LNCAP (cell line): ENCODE results near the gene FMNL2.

Experiments used
- CTCF ChIP-seq: fragments of 450-650 bp; IDR thresholded peaks from 2 replicates; pipeline ENCODE4 v1.5.1; 2017; ENCODE audit warnings: mild to moderate bottlenecking

FMNL2 gene

DNA sequence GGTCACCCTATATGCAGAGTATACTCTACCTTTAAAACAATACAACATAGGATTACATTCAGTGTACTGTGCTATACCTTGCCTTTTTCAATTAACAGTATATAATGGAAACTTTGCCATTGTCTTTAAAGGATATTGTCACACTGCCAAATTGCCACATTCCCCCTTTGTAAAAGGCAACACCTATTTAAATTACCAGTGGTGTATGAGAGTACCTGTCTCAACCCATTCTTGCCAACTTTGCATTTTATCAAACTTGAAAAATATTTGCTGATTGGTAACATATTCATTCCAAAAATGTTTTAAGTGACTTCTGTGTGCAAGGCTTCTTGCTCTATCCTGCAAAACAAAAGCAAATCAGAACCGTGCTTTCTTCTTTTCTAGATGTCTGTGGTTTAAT is 92.9 kb downstream of the FMNL2 start:
- no peak for TF ChIP-seq CTCF

DNA sequence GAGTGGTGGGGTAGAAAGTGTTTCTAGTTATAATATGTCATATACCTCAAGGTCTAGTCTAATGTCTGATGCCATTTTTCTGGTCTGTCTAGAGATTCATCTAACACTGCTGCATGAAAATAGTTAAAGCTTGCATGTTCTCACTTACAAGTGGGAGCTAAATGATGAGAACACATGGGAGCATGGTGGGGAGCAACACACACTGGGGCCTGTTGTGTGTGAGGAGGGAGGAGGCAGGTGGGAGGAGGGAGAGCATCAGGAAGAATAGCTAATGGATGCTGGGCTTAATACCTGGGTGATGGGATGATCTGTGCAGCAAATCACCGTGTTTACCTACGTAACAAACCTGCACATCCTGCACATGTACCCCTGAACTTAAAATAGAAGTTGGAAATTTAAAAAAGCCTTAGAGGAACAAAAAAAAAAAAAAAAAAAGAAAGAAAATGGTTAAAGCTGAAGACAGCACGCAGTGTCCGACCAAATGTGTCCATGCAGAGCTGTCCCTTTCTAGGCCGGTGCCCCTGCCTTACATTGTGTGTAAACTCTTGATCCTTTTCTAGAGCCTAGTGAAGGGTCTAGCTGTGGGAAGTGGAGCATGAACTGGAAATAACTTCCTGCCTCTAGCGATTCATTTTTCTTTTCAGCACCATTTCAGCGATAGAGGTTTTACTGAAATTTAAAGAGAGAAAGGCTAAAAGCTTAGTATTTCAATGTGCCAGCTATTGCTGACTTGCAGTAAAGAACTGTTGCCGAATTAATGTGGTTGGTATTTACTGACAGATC is 94.0 kb downstream of the FMNL2 start:
- no peak for TF ChIP-seq CTCF

GRCh38 chr2:152430876-152431275 is 95.9 kb downstream of the FMNL2 start:
- TF ChIP-seq CTCF, result no peak

- no peak for TF ChIP-seq CTCF
Observed at GRCh38 chr2:152431370-152432098, 96.6 kb downstream of the FMNL2 start.

DNA sequence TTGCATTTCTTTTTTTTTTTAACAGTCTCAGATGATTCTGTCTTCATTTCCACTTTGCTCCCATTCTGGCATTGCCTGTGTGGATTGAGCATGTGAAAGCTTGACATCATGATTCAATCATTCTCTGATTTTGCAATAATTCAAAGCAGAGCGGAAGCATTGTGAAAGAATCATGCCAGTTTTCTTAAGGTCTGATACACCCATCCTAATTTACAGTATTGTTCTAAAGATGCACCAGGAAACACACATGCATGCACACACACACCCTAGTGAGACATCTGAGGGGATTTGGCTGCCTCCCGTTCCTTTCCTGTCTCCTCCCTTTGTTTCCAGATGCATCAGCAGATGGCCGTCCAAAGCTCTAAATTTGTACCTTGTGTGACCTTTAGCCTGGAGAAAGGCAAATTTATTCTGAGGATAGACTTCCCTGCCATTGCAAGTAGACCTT is 97.3 kb downstream of the FMNL2 start:
- no peak for TF ChIP-seq CTCF

DNA sequence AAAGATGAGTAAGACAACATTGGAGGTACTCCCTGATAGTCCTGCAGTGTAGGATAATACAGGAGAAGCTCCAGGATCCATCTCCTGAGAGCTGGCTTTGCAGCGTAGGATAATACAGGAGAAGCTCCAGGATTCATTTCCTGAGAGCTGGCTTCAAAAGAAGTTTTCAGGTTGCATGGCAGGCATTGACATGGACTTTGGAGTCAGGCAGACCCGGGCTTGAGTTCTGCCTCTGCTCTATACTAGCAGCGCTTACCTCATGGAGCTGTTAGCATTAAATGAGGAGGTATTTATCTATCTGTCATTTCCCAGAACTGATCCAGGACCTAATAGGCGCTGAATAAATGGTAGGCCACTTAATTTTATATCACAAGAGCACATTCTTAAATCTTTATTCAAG is 97.8 kb downstream of the FMNL2 start:
- TF ChIP-seq CTCF, result no peak

DNA sequence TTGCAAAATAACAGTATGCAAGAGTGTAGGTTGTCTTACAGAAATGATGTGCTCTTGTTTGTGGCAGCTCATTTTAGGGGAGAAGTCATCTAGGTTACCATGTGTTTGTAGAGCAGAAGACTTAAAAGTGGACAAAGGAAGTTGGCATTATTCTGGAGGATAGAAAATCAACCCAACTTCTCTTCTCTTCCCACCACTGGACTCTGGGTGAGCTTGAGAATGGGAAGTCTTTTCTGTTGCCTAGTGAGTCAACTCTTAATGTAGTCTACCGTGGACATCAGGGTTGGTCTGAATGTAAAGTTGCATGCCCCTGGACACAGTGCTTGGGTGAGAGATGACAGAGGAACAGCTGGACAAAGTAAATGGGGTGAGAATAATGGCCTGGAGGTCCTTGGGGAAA is 98.3 kb downstream of the FMNL2 start:
- TF ChIP-seq CTCF, result no peak
